GM13976 (cell line): Measurements from ENCODE around the gene GUCY1A1.

Source experiments
- DNase-seq: peaks from one replicate; pipeline ENCODE4 v3.0.0; 2012; ENCODE audit warnings: low spot score
- in situ Hi-C: fragments of 300-500 bp; cut with MboI; formaldehyde crosslinking; loops from one replicate; pipeline ENCODE4 v1.12.0; 2022; ENCODE audit warnings: low sequenced_read_pairs, mixed read lengths, inconsistent platforms; ENCODE audit not compliant: unreplicated experiment
- TF ChIP-seq, protein P1 (sequence below): IDR thresholded peaks from 2 replicates; pipeline ENCODE4 v1.5.1; 2012; ENCODE audit warnings: borderline replicate concordance, mild to moderate bottlenecking; ENCODE audit not compliant: insufficient read depth; ENCODE audit errors: extremely low read depth, missing control alignments, control extremely low read depth

The GUCY1A1 gene

DNA sequence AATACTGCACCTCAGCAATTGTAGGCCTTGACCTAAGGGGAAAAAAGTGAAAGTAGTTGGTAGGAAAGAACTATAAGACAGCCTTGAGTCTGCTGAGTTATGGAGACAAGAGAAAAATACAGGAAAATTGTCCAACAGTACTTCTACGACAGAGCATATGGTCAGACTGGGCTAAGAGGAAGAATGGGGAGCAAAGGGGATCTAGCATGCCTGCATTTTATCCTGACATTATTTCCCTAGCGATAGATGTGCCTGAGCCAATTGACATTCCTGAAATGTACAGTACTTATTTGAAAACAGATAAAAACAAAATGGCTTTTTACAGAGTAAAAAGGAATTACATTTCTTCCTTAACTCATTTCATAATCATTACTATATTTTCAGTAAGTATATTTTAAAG lies 22.2 kb downstream of the GUCY1A1 start:
- in situ Hi-C loops = no loop called here
- TF ChIP-seq, protein P1, sequence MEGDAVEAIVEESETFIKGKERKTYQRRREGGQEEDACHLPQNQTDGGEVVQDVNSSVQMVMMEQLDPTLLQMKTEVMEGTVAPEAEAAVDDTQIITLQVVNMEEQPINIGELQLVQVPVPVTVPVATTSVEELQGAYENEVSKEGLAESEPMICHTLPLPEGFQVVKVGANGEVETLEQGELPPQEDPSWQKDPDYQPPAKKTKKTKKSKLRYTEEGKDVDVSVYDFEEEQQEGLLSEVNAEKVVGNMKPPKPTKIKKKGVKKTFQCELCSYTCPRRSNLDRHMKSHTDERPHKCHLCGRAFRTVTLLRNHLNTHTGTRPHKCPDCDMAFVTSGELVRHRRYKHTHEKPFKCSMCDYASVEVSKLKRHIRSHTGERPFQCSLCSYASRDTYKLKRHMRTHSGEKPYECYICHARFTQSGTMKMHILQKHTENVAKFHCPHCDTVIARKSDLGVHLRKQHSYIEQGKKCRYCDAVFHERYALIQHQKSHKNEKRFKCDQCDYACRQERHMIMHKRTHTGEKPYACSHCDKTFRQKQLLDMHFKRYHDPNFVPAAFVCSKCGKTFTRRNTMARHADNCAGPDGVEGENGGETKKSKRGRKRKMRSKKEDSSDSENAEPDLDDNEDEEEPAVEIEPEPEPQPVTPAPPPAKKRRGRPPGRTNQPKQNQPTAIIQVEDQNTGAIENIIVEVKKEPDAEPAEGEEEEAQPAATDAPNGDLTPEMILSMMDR = no peak
- DNase-seq = no peak

DNA sequence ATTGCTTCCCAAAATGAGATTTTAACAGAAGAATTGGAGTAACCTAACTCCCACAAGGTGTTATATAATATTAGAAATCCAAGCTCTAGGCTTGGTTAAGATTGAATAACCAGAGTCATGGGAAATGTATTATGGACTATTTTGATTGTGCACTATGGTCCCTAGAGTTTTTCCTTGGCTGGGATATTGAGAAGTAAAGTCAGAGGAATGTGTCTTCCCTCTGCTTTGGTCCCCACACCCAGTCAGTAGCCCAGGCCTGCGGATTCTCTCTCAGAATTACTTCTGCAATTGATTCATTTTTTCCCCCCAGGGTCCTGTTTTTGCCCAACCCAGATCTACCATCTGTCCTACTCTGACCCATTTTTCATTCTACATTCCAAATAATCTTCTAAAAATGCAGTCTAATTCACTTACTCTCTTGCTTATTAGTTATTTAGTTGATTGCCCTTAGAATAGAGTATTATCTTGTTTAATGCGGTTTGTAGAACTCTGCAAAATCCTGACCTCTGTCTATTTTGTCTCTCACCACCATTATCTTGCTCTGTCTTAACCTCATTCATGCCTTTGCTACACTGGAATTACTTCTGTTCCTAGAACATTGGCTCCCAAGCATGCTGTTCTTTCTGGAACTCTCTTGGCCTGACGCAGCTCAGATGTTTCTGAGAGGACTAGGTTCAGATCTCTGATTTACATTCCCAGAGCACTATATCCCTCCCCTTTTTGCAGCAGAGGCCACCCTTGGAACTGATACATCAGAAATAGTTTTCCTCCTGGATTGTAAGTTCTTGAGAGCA lies 23.6 kb downstream of the GUCY1A1 start:
- TF ChIP-seq, protein P1 = no peak
- no peak for DNase-seq
- in situ Hi-C loops = no loop called here

DNA sequence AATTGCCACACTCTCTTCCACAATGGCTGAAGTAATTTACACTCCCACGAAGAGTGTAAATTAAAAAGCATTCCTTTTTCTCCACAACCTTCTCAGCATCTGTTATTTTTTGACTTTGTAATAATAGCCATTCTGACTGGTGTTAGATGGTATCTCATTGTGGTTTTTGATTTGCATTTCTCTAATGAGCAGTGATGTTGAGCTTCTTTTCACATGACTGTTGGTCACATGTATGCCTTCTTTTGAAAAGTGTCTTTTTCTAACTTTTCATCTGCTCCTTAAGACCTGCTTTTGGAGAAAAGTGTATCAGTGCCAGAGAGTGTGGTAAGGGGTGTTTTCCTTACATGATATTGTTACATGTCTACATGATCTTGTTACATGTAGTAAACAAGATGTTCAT lies 25.7 kb downstream of the GUCY1A1 start:
- no peak for DNase-seq
- in situ Hi-C loops = no loop called here
- TF ChIP-seq, protein P1 = no peak

DNA sequence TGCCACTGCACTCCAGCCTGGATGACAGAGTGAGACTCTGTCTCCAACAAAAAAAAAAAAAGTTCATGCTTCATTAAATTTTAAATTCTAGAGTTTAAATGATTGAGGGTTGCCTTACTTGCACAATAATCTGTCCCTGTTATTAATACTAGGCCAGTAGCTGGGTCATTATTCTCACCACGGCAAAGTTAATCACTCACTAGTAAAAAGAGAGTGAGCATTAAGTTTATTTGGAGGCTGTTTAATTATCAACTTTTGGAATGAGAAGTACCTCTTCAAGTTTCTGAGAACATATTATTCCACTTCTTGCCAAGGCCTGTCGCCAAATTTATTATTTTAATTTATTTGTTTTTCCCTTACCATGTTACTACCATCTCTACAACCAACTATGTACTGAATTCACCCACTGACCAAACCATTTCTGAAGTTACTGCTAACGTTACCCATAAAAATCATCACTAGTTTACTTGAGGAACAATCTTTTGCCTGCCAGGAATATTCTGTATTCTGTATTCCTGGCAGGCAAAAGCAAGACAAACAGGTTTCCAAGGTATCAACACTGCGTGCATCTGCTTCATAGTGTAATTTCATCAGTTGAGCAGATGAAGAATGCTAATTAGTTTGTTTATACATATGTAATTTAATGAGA lies 26.5 kb downstream of the GUCY1A1 start:
- in situ Hi-C loops = no loop called here
- TF ChIP-seq, protein P1 = no peak
- DNase-seq = no peak

DNA sequence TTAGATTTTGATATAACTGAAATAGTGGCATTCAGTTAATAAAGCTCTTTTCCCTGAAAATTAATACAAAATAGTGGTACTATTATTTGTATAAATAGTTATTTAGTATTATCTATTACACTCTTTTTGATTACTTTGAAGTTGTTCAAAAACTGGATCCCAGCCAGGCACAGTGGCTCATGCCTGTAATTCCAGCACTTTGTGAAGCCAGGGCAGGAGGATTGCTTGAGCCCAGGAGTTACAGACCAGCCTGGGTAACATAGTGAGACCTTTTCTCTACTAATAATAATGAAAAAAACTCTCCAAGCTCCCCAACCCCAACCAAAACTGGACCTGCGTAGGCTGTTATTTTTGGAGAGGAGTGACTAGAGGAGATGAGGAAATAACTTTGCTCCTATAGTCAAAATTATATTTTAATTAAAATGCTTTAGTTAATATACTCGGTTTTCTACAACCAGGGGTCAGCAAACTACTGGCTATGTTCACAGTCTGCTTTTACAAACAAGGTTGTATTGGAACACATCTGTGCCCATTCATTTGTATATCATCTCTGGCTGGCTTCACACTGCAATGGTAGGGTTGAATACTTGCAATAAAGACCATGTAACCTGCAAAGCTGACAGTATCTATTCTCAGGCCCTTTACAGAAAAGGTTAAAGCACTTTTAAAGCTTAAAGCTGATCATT lies 27.6 kb downstream of the GUCY1A1 start:
- no peak for DNase-seq
- TF ChIP-seq, protein P1 = no peak
- in situ Hi-C loops = no loop called here

DNA sequence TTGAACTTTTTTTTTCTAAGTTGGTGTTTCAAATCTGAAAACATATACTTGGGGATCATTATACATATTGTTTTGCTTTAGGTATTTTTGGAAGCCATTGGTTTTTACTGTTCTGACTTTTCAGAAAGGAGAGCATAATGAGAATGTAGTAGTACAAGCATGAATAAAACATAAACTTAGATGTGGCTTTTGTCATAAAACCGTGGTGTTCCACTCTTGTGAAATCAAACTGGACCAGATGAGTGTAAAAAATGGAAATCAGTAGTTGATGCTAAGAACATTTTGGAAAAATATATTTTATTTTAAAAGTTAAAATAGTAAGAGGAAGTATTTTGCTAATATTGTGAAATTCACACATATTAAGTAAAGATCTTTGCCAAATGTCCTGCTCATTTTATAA lies 29.6 kb downstream of the GUCY1A1 start:
- DNase-seq = no peak
- TF ChIP-seq, protein P1 = no peak
- in situ Hi-C loops = no loop called here
